LNCAP (cell line): ENCODE data around the gene MLST8.

Experiments used
- CTCF ChIP-seq: fragments of 450-650 bp; IDR thresholded peaks from 2 replicates; pipeline ENCODE4 v1.5.1; 2017; ENCODE audit warnings: mild to moderate bottlenecking

Gene MLST8

GRCh38 chr16:2228161-2228824 lies 23.0 kb downstream of the MLST8 start:
- TF ChIP-seq CTCF: no peak

- no peak for TF ChIP-seq CTCF
These were observed 23.8 kb downstream of the MLST8 start for GRCh38 chr16:2229091-2229490.

- no peak for TF ChIP-seq CTCF
These were observed 24.5 kb downstream of the MLST8 start for GRCh38 chr16:2229632-2230250.

- TF ChIP-seq CTCF: no peak
These were observed 25.1 kb downstream of the MLST8 start for GRCh38 chr16:2230376-2230775.

GRCh38 chr16:2231016-2231931 lies 26.0 kb downstream of the MLST8 start:
- TF ChIP-seq CTCF: no peak

GRCh38 chr16:2232094-2232990 lies 27.1 kb downstream of the MLST8 start:
- no peak for TF ChIP-seq CTCF
